HCT116 (cell line): ENCODE data around the gene FAM163B.

ENCODE experiments used
- CEBPB ChIP-seq: IDR thresholded peaks from 2 replicates; pipeline ENCODE4 v1.6.1; 2012; ENCODE audit warnings: low read depth
- EGR1 ChIP-seq: IDR thresholded peaks from 2 replicates; pipeline ENCODE4 v1.6.1; 2012; ENCODE audit warnings: low read depth
- EZH2 ChIP-seq: fragments of 200-600 bp; sonication (generic); IDR thresholded peaks from 2 replicates; pipeline ENCODE4 v1.6.1; 2017; ENCODE audit warnings: antibody characterized with exemption, mixed run types
- EZH2phosphoT487 ChIP-seq: fragments of 200-600 bp; IDR thresholded peaks from 2 replicates; pipeline ENCODE4 v1.6.1; 2018; ENCODE audit warnings: antibody characterized with exemption, borderline replicate concordance
- JUND ChIP-seq: IDR thresholded peaks from 2 replicates; pipeline ENCODE4 v1.6.1; 2012
- POLR2A ChIP-seq: IDR thresholded peaks from 2 replicates; pipeline ENCODE4 v1.7.0; 2011; ENCODE audit warnings: borderline replicate concordance; ENCODE audit not compliant: insufficient read depth, insufficient read length; ENCODE audit errors: extremely low read depth
- POLR2AphosphoS5 ChIP-seq: IDR thresholded peaks from 2 replicates; pipeline ENCODE4 v1.6.1; 2011; ENCODE audit warnings: mild to moderate bottlenecking, low read depth, low read length, moderate library complexity
- RAD21 ChIP-seq: IDR thresholded peaks from 2 replicates; pipeline ENCODE4 v1.6.1; 2012; ENCODE audit warnings: low read depth, mild to moderate bottlenecking
- SP1 ChIP-seq: IDR thresholded peaks from 2 replicates; pipeline ENCODE4 v1.6.1; 2012; ENCODE audit warnings: low read depth
- TCF7L2 ChIP-seq: IDR thresholded peaks from 2 replicates; pipeline ENCODE4 v1.7.0; 2011; ENCODE audit warnings: borderline replicate concordance, inconsistent platforms; ENCODE audit not compliant: insufficient read depth, insufficient read length; ENCODE audit errors: extremely low read depth
- ZNF274 ChIP-seq: fragments of 200-500 bp; sonication (Bioruptor generic); IDR thresholded peaks from 2 replicates; pipeline ENCODE4 v1.6.1; 2014; ENCODE audit warnings: mild to moderate bottlenecking, low read depth, low read length, inconsistent platforms
- TF ChIP-seq, protein P1 (sequence below), 3 experiments: fragments of 200-600 bp in 1 of 3; sonication (generic) in 1 of 3; IDR thresholded peaks in 2 of 3; conservative IDR thresholded peaks in 1 of 3; 2 replicates each; pipeline ENCODE4 v1.5.1; 2012 to 2017; ENCODE audit warnings: low read depth in 2 of 3, low read length in 2 of 3, antibody characterized with exemption in 1 of 3, borderline replicate concordance in 1 of 3, control low read depth in 1 of 3, mild to moderate bottlenecking in 1 of 3, mixed read lengths in 1 of 3, mixed run types in 1 of 3, moderate library complexity in 1 of 3; ENCODE audit not compliant: insufficient read depth in 1 of 3
- TF ChIP-seq, protein P2 (sequence below): IDR thresholded peaks from 2 replicates; pipeline ENCODE4 v1.6.1; 2012
- TF ChIP-seq, protein P3 (sequence below): IDR thresholded peaks from 2 replicates; pipeline ENCODE4 v1.6.1; 2012

DNA sequence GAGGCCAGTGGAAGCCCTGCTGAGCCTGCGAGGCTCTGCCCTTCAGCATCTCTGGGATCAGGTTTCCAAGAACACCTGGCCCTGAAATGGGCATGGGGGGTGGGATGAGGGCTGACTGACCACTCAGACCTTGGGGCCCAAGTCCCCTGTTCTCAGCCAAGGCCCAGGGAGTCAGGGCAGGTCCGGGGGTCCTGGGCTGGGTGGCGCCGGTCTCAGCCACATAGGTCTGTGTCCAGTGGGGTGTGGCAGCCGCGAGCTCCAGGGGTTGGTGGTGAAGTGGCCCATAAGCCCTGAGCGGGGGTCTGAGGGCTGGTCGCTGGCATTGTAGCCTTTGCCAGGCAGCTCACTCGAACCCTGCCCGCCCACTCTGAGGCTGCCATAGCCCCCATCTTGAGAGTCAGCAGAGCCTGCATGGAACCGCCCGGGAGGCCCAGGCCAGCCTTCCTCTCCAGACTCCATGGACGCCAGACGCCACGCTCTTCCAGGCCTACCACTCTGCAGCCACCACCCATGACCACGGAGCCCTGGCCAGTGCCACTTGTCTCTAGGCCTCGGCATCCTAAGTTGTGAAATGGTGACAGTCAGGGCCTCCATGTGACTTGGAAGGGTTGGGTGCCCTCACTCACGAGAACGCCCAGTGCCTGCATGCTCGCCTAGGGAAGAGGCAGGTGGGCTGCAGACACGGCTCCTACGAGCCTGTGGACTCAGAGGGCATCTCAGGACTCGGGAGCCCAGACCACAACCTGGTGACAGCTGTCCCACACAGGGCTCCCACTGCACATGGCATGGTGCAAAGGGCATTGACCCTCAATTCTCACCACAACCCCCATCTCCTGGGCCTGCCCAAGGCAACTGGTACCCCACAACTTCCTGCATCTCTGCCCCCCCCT lies 20.3 kb upstream of the FAM163B start:
- no peak for TF ChIP-seq POLR2A
- no peak for TF ChIP-seq JUND
- no peak for TF ChIP-seq TCF7L2
- TF ChIP-seq, protein P1, sequence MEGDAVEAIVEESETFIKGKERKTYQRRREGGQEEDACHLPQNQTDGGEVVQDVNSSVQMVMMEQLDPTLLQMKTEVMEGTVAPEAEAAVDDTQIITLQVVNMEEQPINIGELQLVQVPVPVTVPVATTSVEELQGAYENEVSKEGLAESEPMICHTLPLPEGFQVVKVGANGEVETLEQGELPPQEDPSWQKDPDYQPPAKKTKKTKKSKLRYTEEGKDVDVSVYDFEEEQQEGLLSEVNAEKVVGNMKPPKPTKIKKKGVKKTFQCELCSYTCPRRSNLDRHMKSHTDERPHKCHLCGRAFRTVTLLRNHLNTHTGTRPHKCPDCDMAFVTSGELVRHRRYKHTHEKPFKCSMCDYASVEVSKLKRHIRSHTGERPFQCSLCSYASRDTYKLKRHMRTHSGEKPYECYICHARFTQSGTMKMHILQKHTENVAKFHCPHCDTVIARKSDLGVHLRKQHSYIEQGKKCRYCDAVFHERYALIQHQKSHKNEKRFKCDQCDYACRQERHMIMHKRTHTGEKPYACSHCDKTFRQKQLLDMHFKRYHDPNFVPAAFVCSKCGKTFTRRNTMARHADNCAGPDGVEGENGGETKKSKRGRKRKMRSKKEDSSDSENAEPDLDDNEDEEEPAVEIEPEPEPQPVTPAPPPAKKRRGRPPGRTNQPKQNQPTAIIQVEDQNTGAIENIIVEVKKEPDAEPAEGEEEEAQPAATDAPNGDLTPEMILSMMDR (IDR thresholded peaks at IDR 0.05 in 2 of 3, conservative IDR thresholded peaks at IDR 0.05 in 1 of 3; ENCODE audit: borderline replicate concordance in 1 of 3, insufficient read depth in 1 of 3, low read depth in 2 of 3, low read length in 2 of 3), result no peak
- TF ChIP-seq RAD21, result no peak
- no peak for TF ChIP-seq SP1
- TF ChIP-seq ZNF274, result no peak
- TF ChIP-seq, protein P2, sequence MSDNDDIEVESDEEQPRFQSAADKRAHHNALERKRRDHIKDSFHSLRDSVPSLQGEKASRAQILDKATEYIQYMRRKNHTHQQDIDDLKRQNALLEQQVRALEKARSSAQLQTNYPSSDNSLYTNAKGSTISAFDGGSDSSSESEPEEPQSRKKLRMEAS, result no peak
- no peak for TF ChIP-seq CEBPB
- no peak for TF ChIP-seq EZH2phosphoT487
- no peak for TF ChIP-seq EZH2
- no peak for TF ChIP-seq POLR2AphosphoS5
- TF ChIP-seq, protein P3, sequence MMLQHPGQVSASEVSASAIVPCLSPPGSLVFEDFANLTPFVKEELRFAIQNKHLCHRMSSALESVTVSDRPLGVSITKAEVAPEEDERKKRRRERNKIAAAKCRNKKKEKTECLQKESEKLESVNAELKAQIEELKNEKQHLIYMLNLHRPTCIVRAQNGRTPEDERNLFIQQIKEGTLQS, result no peak
- no peak for TF ChIP-seq EGR1
